Endothelial cell of umbilical vein (primary cell): Measurements from ENCODE around the gene SCAPER. TPM values are rescaled to one million over a fixed set of nuclear protein-coding genes. Genes with fewer than 3 reads are reported as not detected.
A peak's percentile ranks its signal among the peaks of the same experiment; 100 is the strongest.

Experiments used
- BruUV-seq: library from RNA; stranded (reverse); fragments of 400-500 nt; replicated peaks from 2 replicates; lab custom pipeline; 2021; lab: Mats Ljungman, UMichigan
- CTCF ChIA-PET: fragments of 300-600, 350-600 bp; sonication (Branson Sonifier 250); formaldehyde crosslinking; loops from one replicate; lab custom pipeline; 2021; ENCODE audit warnings: antibody characterized with exemption, inconsistent platforms; lab: Charles Lee
- POLR2A ChIA-PET: fragments of 300-600, 350-600 bp; sonication (Branson Sonifier 250); formaldehyde crosslinking; loops from one replicate; lab custom pipeline; 2021; ENCODE audit warnings: antibody characterized with exemption, inconsistent platforms; lab: Charles Lee
- DNase-seq: peaks from one replicate; pipeline ENCODE4 v3.0.0-alpha.2; 2011; ENCODE audit warnings: low read depth, low spot score
- FAIRE-seq: peaks from 2 replicates; lab custom pipeline; 2011; peaks lifted over from hg19 to GRCh38; lab: Jason Lieb, UNC
- H2AFZ ChIP-seq: 2 replicates; pipeline ENCODE4 v1.6.0; 2012; ENCODE audit warnings: low read depth, low read length, control low read depth, inconsistent platforms
- H3K27ac ChIP-seq: 2 replicates; pipeline ENCODE4 v1.5.1; 2011; ENCODE audit warnings: low read depth, mild to moderate bottlenecking, control low read depth, low read length, moderate library complexity; ENCODE audit not compliant: insufficient read depth
- H3K27me3 ChIP-seq, 2 experiments: 2 replicates each; pipeline versions ENCODE4 v1.6.0 to v1.6.1; 2011; ENCODE audit warnings: low read length in 2 of 2, mixed read lengths in 1 of 2; ENCODE audit not compliant: control insufficient read depth in 2 of 2, insufficient read depth in 2 of 2
- H3K36me3 ChIP-seq, 2 experiments: 2 replicates in 1 of 2; 3 replicates in 1 of 2; pipeline ENCODE4 v1.5.1; 2011; ENCODE audit warnings: low read length in 2 of 2, mild to moderate bottlenecking in 1 of 2, moderate library complexity in 1 of 2; ENCODE audit not compliant: control insufficient read depth in 2 of 2, insufficient read depth in 2 of 2; ENCODE audit errors: extremely low read depth in 1 of 2
- H3K4me1 ChIP-seq: 3 replicates; pipeline ENCODE4 v1.5.1; 2011; ENCODE audit warnings: mild to moderate bottlenecking, low read length; ENCODE audit not compliant: control insufficient read depth, insufficient read depth; ENCODE audit errors: extremely low read depth
- H3K4me2 ChIP-seq: 2 replicates; pipeline ENCODE4 v1.6.1; 2011; ENCODE audit warnings: low read length, control low read depth, mixed read lengths; ENCODE audit not compliant: insufficient read depth
- H3K4me3 ChIP-seq, 3 experiments: fragments of 200-600 bp in 1 of 3; sonication (generic), shearing (Covaris generic) in 1 of 3; replicated peaks in 1 of 3; 2 replicates each; pipeline ENCODE4 v1.5.1; 2011 to 2016; ENCODE audit warnings: control low read depth in 3 of 3, low read length in 3 of 3, mild to moderate bottlenecking in 2 of 3, inconsistent platforms in 1 of 3, low read depth in 1 of 3, moderate library complexity in 1 of 3; ENCODE audit not compliant: insufficient read depth in 1 of 3
- H3K79me2 ChIP-seq: 2 replicates; pipeline ENCODE4 v1.6.0; 2012; ENCODE audit warnings: low read length, inconsistent platforms; ENCODE audit not compliant: control insufficient read depth, insufficient read depth
- H3K9ac ChIP-seq: replicated peaks from 2 replicates; pipeline ENCODE3; 2011; ENCODE audit warnings: low read length, control low read depth; ENCODE audit not compliant: insufficient read depth; ENCODE audit errors: extremely low read depth
- H3K9me1 ChIP-seq: replicated peaks from 3 replicates; pipeline ENCODE4 v1.6.0; 2011; ENCODE audit warnings: mild to moderate bottlenecking, low read length; ENCODE audit not compliant: control insufficient read depth, insufficient read depth; ENCODE audit errors: extremely low read depth
- H3K9me3 ChIP-seq: replicated peaks from 2 replicates; pipeline ENCODE4 v1.5.1; 2012; ENCODE audit warnings: low read length, inconsistent platforms; ENCODE audit not compliant: control insufficient read depth, insufficient read depth
- H4K20me1 ChIP-seq: replicated peaks from 2 replicates; pipeline ENCODE3; 2011; ENCODE audit warnings: mild to moderate bottlenecking, low read length; ENCODE audit not compliant: control insufficient read depth, insufficient read depth; ENCODE audit errors: extremely low read depth
- EZH2 ChIP-seq: IDR thresholded peaks from 2 replicates; pipeline ENCODE4 v1.6.1; 2012; ENCODE audit warnings: borderline replicate concordance, low read depth, mild to moderate bottlenecking, moderate library complexity, low read length, inconsistent platforms; ENCODE audit not compliant: severe bottlenecking
- FOS ChIP-seq: IDR thresholded peaks from 2 replicates; pipeline ENCODE4 v1.6.1; 2011; ENCODE audit warnings: mild to moderate bottlenecking, low read length, moderate library complexity, borderline replicate concordance; ENCODE audit not compliant: insufficient read depth
- GATA2 ChIP-seq: IDR thresholded peaks from 2 replicates; pipeline ENCODE4 v1.7.0; 2011; ENCODE audit warnings: low read depth, mild to moderate bottlenecking, moderate library complexity, mixed read lengths, low read length; ENCODE audit not compliant: insufficient read length, insufficient read depth
- JUN ChIP-seq: IDR thresholded peaks from 2 replicates; pipeline ENCODE4 v1.6.1; 2011; ENCODE audit warnings: borderline replicate concordance, low read depth; ENCODE audit not compliant: insufficient read length, insufficient read depth
- MAX ChIP-seq: IDR thresholded peaks from 2 replicates; pipeline ENCODE4 v1.6.1; 2011; ENCODE audit not compliant: insufficient read depth, insufficient read length
- MYC ChIP-seq: IDR thresholded peaks from one replicate; pipeline ENCODE4 v1.6.1; 2011; ENCODE audit warnings: mild to moderate bottlenecking, low read depth, low read length
- POLR2A ChIP-seq: IDR thresholded peaks from 2 replicates; pipeline ENCODE4 v1.6.1; 2012; ENCODE audit warnings: low read depth, mild to moderate bottlenecking, control low read depth, low read length
- POLR2AphosphoS5 ChIP-seq: IDR thresholded peaks from 2 replicates; pipeline ENCODE4 v1.6.1; 2012; ENCODE audit warnings: low read depth, mild to moderate bottlenecking, control low read depth, low read length, moderate library complexity; ENCODE audit not compliant: insufficient read depth
- dilution Hi-C: fragments of 300-500 bp; cut with MboI; formaldehyde crosslinking; loops from one replicate; pipeline ENCODE4 v1.15.0; 2019; ENCODE audit warnings: low sequenced_read_pairs; ENCODE audit not compliant: extremely low pct_ligation_motif_present
- intact Hi-C: fragments of 100-400 bp; cut with micrococcal nuclease; formaldehyde crosslinking; loops from one replicate; pipeline ENCODE4 v1.10.0; 2022
- polyA plus RNA-seq, 4 experiments: library from polyadenylated mRNA; depleted of rRNA in 3 of 4; stranded (reverse) in 3 of 4; unstranded in 1 of 4; fragments of >200 nt; gene quantifications; 2 replicates each; pipeline versions ENCODE4 v1.2.1 to v1.2.3, GENCODE V29; 2011 to 2012; ENCODE audit warnings: missing spikeins in 1 of 4
- total RNA-seq: library from RNA; stranded (reverse); gene quantifications from 2 replicates; pipeline ENCODE4 v1.2.3, GENCODE V29; 2021
- TF ChIP-seq, protein P1 (sequence below), 2 donors: IDR thresholded peaks; 1 replicate in 1 of 2; 2 replicates in 1 of 2; pipeline ENCODE4 v1.5.1; 2011; ENCODE audit warnings: low read length in 2 of 2, mild to moderate bottlenecking in 2 of 2, moderate library complexity in 2 of 2, control low read depth in 1 of 2, inconsistent platforms in 1 of 2, low read depth in 1 of 2; ENCODE audit not compliant: insufficient read depth in 1 of 2; ENCODE audit errors: extremely low read depth in 1 of 2

The SCAPER gene
- total and polyA plus RNA-seq, 2 donors (not counting 3 experiments of a cell fraction or from before 2014, with no cell fraction given) = 2.7 to 12.7 TPM

DNA sequence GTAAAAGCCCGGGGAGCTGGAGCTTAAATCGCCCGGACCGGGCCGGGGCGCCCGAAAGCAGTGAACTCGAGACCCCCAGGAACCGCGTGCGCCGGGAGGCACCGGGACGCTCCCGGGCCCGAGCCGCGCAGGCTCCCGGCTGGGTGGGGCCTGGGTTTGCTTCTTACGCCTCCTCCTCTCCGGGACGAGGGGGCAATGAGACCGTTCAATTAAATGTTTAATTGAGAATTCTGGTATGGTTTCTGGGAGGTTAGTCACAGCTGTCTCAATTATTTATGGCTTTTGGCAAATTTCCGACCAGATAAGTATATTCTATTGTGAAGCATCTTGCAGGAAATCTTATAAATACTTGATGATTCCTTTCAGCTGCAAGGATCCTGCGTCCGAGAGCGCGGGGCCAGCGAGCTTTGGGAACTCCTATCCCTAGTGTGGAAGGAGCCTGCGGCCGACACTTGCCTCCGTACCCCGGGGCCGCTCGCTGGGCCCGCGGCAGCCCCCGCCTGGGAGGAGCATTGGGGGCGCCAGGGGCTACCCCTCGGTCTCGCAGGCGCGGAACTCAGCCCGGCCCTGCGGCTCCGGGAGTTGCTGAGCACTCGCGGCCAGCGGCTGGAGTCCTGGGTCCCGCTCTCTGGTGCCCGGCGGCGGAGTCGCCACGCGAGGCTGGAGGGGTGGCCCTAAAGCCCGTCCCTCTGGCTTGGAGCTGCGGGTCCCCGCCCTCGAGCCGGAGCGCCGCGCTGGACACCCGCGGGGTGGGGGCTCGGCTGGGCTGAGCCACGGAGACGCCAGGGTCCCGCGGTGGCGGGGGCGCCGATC, 558.3 kb downstream of the SCAPER start:
- dilution Hi-C loops = no loop called here
- Histone ChIP-seq H3K79me2 (no peaks in the 10 kb centered on the region), H3K9ac (no peak overlapping the region), H3K27ac (no peak overlapping the region), H3K27me3 (peaks cover 52 to 66% of the 10 kb centered on the region in 2 experiments), H3K4me1 (peaks cover 19% of the 10 kb centered on the region), H3K36me3 (no peaks in the 10 kb centered on the region), H3K9me1 (no peaks in the 10 kb centered on the region), H3K9me3 (no peaks in the 10 kb centered on the region), H3K4me2 (peak overlapping the region; percentile 79), H2AFZ (no peak overlapping the region), H3K4me3 (peak overlapping the region; percentile 7 to 19 (median 13)), H4K20me1 (no peaks in the 10 kb centered on the region)
- ChIA-PET POLR2A (no interaction called here), CTCF (interaction anchor here (1.0 to 2.5 kb wide), 4 partner anchors 10 to 161 kb away, joined by 3 to 6 read pairs (median 5); partner anchors contain the start of gene ISL2)
- FAIRE-seq = peak; percentile 76
- TF ChIP-seq FOS = peak; percentile 6
- no peak for TF ChIP-seq POLR2A
- no peak for TF ChIP-seq JUN
- no peak for TF ChIP-seq MAX
- TF ChIP-seq EZH2 = peak; percentile 51
- TF ChIP-seq POLR2AphosphoS5 = no peak
- TF ChIP-seq, protein P1, sequence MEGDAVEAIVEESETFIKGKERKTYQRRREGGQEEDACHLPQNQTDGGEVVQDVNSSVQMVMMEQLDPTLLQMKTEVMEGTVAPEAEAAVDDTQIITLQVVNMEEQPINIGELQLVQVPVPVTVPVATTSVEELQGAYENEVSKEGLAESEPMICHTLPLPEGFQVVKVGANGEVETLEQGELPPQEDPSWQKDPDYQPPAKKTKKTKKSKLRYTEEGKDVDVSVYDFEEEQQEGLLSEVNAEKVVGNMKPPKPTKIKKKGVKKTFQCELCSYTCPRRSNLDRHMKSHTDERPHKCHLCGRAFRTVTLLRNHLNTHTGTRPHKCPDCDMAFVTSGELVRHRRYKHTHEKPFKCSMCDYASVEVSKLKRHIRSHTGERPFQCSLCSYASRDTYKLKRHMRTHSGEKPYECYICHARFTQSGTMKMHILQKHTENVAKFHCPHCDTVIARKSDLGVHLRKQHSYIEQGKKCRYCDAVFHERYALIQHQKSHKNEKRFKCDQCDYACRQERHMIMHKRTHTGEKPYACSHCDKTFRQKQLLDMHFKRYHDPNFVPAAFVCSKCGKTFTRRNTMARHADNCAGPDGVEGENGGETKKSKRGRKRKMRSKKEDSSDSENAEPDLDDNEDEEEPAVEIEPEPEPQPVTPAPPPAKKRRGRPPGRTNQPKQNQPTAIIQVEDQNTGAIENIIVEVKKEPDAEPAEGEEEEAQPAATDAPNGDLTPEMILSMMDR (IDR thresholded peaks at IDR 0.05; ENCODE audit: extremely low read depth in 1 of 2, insufficient read depth in 1 of 2, low read depth in 1 of 2, low read length in 2 of 2) = no peak
- TF ChIP-seq MYC = no peak
- peak; percentile 73 for TF ChIP-seq GATA2
- peak; percentile 50 for DNase-seq
- intact Hi-C loops = loop anchor here (10.0 kb wide), 1 partner anchor 518 kb away; no protein-coding TSS in a partner anchor
- BruUV-seq = no TSS peak
